IMR-90 (cell line): Measurements from ENCODE around the gene PRRC2A.

ENCODE experiments used
- CTCF ChIP-seq: conservative IDR thresholded peaks from 2 replicates; pipeline ENCODE4 v1.5.1; 2012; ENCODE audit warnings: mild to moderate bottlenecking, low read depth, low read length, improper control_type of control experiment
- POLR2A ChIP-seq: IDR thresholded peaks from 2 replicates; pipeline ENCODE4 v1.6.1; 2012; ENCODE audit warnings: mild to moderate bottlenecking, low read depth, low read length
- RAD21 ChIP-seq: IDR thresholded peaks from 2 replicates; pipeline ENCODE4 v1.6.1; 2012; ENCODE audit warnings: low read length, improper control_type of control experiment

GRCh38 chr6:31586599-31587281, 33.8 kb upstream of the PRRC2A start:
- TF ChIP-seq POLR2A (no peak), RAD21 (no peak), CTCF (no peak)
